ENCODE measurements around the gene DGCR2.
"Not testable (repeated sequence)": the region's sequence is repeated elsewhere in the genome, so short reads cannot be mapped to it uniquely, and the experiment has no call there.

DGCR2 gene

DNA sequence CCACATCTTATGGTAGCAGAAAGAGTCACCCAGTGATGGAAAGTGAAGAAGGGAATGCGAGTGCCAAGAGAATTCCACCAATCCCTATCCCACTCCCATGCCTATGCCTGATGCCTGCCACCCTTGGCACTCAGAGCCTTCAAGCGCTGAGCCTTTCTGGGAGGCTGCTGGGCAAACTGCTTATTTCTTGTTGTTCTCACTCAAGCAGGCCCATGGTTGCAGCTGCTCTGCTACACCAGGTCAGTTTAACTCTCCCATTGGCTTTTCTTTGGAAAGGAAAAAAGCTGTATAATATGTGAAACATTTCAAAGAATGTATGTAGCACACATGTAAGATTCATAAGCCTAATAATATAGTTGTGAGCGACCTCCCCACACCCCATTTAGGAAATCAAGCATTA lies 41.4 kb downstream of the DGCR2 start:
- no peak for DNase-seq

DNA sequence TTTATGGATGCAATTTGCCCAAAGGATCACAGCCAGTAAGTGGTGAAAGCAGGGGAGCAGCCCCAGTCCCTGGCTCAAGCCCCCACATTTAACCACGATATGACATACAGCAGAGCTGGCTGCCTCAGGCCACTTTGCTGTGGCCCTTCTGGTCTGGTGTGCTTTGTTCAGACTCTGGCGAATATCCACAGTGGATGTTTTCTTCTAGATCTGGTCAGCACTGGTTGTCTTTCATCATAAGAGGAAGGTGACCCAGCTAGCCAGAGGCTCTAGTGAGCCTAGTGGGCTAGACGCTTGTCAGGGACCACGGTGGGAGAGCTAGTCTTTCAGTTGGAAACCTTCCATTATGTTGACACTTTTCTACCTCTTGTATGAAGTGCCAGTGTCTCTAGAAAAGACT lies 42.5 kb downstream of the DGCR2 start:
- DNase-seq, result no peak

DNA sequence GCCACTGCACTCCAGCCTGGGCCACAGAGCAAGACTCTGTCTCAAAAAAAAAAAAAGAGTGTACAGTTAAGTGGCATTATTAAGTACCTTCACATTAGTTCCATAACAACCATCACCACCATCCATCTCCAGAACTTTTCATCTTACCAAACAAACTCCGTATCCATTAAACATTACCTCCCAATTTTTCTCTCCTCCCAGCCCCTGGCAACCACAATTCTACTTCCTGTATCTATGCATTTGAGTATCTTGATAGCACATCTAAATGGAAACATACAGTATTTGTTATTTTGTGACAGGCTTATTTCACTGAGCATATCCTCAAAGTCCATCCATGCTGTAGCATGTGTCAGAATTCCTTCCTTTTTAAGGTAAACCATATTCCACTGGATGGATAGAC lies 46.8 kb downstream of the DGCR2 start:
- no peak for DNase-seq

DNA sequence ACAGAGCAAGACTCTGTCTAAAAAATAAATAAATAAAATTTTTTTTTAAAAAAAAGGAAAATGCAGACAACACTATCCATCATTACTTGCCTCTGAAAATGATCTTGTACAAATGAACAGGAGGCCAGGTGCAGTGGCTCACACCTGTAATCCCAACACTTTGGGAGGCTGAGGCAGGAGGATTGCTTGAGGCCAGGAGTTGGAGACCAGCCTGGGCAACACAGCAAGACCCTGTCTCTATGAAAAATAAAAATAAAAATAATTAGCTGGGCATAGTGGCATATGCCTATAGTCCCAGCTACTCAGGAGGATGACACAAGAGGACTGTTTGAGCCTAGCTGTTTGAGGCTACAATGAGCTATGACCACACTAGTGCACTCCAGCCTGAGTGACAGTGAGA lies 49.4 kb downstream of the DGCR2 start:
- not testable (repeated sequence) for DNase-seq

DNA sequence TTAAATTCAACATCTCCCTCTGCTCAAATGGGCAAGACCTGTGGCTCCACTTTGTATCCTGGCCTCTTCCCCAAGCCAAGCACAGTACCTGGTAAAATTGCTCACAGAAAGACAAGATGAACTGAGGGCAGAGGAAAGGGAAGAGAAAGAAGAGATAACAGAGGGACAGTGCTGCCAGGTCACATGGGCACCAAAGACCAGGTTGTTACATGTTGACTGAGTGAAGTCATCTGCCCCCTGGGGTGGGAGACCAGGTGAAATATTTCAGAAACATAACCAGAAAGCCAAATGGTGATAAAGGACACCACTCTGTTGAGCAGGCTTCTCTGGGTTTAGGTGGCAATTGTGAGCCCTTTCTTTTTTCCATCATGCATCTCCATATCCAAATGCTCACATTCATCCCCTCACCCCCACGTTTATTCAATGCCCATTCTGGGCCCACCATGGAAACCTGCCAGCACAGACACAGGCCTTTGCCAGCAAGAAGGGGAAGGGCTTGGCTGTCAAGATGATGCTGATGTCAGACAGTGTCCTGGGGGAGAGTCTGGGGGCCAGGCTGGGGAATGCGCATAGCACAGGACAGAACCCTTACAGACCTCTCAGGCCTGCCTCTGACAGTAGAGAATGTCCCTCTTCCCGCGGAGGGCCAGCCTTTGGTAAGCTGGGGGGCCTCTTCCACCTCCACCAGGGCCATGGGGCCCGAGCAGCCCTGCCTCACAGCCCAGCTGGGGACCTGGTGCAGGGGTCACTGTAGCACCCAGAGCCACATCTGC lies 51.6 kb downstream of the DGCR2 start:
- DNase-seq, result no peak

DNA sequence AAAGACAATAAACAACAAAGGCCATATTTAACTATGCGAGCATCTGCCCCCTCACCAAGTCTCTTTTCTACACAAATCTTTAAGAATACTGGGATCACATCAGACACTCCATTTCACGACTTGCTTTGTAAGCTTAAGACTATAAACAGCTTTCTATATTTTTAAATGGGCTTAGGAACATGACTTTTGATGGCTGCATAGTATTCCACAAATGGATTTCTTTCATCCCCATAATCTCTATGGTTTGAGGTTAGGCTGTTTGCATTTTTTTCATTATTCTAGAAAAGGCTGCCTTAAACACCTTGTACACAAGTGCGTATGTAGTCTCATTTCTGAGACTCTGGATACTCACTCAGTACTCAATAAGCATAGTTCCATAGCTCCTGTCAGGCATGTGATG lies 52.8 kb downstream of the DGCR2 start:
- DNase-seq, result no peak

DNA sequence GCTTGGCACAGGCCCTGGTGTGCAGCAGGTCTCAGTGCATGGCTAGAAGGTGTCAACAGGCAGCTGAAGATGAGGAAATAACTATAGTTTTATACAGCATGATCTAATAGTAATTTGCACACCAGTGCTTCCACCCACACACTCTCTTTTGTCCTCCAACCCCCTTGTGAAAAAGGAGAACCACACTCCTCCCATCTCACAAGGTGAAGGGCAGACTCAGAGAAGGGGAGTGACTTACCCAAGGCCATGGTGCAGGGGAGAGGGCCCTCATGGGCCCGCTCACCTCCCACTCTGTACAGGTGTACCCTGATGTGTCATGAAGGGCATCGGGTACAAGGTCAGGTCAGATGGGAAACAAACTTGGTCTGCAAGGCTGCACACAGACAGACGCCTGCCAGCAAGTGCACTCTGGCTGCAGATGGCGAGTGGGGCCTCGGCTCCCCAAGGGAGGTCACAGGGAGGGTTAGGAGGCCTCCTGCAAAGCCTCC lies 53.4 kb downstream of the DGCR2 start:
- no peak for DNase-seq

DNA sequence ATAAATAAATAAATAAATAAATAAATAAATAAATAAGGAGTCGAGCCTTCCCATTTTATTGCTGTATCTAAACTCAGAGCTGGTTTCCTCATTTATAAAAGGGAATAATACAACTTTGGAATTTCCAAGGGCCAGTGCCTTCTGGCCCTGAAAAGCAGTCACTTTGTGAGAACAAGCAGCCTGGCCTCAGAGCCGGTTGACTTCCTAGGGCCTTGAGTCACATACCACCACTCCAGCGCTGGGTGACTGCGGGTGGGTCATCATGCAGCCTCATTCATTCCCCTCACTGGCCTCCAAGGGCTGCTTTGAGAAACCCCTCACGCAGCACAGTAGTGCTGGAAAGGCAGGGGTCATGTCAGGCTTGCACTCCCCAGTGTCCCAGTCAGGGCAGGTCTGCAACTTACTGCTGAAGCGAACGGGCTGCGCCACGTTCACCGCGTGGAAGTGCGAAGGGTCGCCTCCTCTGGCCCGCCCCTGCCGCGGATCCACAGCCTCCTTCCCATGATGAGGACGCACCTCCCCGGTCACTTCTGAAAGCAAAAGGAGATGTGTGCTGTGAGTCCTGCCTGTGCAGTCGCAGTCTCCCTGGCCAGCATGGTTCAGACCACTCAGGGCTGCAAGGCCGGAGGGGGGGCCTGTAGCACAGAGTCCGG lies 54.4 kb downstream of the DGCR2 start:
- no peak for DNase-seq

DNA sequence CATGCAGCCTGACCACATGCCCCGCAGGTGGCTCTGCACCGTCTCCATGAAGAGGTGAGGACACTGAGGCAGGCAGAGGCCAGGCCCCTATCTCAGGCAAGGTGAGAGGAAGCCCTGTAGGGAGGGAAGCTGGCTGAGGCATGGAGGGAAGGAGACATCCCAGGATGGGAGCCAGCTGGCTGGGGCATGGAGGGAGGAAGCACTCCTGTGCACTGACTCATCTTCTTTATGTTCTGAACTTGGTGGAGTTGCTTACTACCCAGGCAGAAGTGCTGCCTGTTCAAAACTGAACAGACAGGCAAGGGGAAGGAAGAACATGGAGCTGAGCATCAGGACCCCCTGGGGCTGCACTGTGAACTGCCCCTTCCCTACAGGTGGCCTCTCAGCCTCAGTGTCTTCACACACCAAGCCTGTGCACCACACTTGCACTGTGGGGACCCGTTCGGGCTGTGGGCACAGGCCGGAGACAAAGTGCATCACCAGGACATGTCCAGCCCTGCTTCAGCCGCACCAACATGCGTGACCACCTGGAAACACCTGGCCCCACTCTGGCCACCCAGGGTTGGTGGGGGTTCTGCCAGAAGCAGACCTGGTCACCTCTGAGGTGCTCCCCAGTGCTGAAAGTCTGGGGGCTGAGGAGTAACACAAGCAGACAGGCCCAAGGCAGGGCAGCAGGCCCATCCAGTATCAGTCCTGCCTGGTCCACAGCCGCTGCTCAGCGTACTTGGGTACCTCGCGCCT lies 55.5 kb downstream of the DGCR2 start:
- DNase-seq, result no peak

DNA sequence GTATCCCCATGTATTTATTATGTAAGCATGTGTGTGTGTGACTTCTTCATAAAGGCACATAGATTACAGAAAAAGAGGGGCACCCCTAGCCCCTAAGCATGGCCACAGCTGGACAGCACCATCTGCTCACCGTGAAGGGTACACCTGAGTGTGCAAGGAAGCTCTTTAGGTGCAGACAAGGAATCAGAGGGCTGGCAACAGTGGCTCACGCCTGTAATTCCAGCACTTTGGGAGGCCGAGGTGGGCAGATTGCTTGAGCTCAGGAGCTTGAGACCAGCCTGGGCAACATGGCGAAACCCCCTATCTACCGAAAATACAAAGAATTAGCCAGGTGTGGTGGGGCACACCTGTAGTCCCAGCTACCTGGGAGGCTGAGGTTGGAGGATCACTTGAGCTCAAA lies 56.3 kb downstream of the DGCR2 start:
- DNase-seq, result no peak

DNA sequence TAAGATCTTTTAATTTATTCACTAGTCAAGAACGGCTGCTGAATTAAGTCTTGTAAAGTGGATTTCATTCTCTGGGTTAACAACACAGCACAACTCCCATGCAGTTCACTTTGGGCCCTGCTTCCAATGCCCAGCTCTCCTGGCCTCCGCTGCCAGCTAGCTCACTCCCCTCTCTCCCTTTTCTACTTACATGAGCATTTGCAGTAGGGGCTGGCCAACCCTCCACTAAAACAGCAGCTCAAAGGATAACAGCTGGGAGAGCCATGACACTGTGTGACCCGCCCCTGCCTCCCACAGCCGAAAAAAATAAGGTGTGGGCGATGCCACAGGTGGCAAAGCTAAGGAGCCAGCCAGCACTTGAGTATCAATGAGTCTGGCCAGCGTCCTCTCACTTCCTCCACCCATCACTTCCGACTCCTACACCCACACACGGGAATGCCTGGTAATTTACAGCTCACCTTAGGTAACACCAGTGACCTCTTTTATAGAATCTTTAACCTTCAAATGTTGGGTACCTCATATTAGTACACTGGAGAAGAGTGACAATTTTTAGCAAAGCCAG lies 56.8 kb downstream of the DGCR2 start:
- no peak for DNase-seq

DNA sequence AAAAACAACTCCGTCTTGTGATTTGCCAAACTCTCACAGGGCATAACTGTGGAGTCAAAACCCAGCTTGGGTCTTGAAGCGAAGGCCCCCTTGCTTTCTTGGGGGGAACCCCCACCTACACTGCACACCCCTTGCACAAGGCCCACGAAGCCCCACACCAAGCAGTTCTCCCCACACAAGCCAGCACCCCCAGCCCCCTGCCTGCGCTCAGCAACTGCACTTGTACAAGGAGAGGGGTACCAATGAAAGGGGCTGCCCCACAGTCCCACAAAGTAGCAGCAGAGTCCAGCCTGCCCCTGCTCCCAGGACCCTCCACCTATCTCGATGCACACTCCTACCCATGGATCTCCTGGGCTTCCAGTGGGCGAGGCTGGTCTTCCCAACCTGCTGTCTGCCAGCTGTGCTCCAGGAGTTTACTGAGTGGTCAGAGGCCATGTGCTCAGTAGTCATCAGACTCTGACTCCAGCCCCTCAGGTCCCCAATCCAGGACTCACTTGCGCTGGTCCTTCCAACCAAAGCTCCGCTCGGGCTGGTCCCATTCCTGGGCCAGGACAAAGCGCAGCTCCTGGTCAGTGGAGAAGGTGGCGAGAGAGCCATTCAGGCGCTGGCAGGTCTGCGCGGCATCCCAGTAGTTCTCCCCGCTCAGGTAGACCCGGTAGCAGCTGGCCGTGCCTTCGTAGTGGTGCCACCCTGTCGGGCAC lies 57.7 kb downstream of the DGCR2 start:
- DNase-seq, result no peak

DNA sequence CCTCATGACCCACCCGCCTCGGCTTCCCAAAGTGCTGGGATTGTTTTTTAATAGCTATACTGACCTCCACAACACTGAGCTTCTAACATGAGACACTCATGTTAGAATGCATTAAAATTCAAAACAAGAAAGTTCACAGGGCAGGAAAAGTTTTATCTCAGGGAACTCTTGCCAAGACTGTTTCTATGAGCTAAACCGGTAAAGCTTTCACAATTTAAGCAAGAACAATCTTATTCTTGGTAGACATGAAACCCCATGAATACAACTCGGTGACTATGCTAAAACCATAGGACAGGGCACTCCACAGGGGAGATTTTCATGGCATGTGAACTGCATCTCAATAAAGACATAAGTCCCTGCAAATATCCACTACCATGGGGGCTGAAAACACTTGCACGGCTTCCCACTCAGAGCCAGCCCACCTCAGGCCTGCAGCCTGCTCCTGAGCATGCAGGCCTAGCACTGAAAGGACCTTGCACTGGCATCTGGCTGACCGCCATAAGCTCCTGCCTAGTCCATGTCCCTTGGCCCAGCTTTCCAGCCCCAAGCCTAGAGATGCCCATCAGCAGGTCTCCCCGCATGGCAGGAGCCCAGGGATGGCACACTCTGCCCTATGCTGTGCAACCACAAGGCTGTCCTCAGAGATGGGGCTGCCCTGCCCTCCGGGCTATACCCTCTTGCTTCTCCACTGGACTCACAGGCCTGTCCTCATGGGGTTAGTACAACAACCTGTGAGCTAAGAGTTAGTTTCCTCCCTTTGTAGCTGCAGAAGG lies 58.4 kb downstream of the DGCR2 start:
- no peak for DNase-seq

DNA sequence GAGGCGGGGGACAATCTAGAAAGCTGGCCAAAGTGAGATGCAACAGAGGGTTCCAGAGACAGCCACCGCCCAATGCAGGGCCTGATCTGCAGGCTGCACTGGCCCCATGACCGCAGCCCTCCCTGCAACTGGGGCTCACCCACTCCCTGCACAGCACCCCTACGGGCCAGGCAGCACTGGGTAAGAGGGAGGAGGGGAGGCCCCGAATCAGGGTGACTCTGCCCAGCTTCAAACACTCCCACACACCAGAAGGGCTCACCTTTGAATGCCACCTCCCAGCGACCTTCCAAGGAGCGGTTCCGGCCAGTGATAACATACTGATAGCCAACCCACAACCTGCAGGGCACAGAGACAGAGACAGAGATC lies 59.3 kb downstream of the DGCR2 start:
- DNase-seq, result no peak

DNA sequence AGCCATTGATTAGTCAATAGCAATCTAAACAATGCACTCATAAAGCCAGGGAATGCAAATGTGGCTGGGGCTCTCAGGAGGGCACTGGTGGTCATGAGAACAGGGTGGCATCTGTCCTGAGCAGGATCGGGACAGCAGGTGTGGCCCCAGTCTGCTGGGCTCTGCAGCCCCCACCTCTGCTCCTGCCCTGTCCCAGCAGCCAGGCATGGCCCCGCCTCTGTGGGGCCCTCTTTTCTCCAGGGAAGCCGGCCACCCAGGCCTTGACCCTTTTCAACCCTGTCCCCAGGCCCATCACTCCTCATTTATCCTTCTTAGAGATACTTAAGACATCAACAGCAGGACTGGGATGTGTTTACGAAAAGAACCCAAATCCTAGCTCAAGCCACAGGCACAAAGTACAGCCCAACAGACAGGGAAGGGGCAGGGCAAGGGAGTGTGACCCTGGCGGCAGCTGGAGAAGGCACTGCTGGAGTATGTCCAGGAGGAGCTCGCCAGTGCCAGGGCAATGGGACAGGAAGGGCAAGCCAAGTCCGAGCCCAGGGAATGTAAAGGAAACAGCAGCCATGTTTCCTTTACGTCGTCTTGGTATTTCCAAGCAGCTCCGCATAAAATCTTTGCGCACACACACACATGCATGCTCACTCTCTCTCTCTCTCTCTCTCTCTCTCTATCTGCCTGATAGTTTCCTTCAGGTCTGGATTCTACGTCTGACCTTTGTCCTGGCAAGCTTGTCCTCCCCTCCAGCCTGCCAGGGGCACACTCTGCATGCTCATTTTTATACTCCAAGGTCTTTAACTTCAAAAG lies 59.9 kb downstream of the DGCR2 start:
- DNase-seq, result no peak

DNA sequence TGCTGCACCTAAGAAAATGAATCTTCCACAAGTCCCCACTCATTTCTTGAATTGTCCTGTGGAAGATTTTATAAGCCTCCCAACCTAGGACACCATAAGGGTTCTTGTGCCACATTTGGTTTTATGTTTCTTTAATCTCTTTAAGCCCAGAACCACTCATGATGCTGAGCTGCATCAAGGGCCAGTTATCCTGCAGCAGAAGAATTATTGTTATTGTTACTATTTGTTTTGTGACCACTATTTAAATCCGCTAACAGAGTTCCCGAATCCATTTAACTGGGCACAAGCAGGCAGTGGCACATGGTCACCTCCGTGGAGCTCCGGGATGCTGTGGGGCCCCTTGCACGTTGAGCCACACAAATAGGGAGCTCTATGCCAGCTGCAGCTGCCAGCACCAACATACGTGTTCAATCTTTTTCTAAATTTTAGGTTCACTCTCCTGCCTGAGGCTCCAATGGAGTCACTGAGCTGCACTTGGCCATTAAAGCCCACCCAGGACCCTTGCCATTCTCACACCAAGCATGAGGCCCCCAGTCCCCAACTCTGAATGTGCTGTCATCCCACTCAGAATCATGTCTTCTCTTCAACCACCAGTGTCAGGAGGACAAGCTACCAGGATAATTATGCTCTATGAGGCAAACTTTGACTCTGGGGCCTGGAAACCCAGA lies 60.6 kb downstream of the DGCR2 start:
- no peak for DNase-seq

DNA sequence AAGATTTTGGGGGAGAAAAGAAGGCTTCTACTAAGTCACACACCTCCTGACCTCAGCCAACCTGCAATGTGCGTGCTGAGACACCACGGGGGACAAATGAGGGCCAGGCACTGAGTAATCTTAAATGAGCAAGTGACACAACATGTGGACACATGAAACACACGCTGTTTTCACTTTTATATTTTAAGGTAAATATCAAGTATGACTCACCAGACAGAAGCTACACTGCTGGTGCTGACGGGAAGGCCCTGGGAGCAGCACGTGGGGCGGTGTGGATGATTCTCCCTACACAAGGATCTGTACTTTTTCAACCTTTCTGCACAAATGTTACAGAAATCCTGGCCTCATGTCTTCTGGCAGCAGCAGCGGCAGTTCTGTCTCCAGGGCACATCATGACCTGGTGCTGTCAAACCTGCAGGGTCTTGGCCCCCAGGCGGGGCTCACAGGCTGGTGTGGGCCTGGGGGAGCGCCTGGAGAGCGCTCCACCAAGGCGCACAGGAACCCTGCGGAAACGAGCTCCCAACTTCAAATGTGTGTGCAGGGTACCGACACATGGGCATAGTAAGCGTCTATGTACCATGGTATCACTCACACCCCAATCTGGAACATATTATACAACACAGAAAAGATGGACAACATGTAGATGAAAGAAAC lies 61.7 kb downstream of the DGCR2 start:
- DNase-seq, result no peak

DNA sequence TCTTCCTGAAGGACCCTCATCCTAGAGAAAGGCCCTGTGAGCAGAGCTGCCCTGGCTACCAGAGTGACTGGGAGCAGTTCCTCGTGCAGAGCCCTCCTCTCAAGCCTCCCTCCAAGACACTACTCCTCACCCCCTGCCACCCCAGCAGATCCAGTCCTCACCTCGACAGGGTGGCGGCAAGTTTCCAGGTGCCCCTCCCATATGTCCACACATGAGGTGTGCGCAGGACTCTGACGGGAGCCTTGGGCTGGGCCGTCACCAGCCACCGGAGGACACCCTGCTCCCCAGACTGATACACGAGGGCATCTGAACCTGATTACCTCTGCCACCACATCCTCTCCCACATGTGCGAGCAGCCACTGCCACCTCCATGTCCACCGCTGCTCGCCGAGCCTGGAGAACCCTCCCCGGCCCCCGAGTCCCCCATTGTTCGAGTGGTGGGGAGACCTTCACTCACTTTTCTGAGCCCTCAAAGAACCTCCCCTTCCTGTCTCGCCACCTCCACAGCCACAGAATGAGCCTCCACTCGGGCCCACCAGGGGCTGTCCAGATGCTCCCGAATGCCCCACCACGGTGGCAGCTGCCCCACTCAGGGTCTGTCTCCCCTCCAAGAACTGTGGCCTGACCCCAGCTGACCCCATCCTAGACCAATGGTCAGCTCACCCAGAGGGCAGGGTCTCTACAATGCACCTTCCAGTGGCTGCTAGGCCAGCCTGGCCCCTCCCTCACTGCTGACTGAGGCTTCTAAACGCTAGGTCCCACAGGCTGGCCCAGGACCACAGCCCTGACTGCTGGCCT lies 62.5 kb downstream of the DGCR2 start:
- DNase-seq, result no peak

DNA sequence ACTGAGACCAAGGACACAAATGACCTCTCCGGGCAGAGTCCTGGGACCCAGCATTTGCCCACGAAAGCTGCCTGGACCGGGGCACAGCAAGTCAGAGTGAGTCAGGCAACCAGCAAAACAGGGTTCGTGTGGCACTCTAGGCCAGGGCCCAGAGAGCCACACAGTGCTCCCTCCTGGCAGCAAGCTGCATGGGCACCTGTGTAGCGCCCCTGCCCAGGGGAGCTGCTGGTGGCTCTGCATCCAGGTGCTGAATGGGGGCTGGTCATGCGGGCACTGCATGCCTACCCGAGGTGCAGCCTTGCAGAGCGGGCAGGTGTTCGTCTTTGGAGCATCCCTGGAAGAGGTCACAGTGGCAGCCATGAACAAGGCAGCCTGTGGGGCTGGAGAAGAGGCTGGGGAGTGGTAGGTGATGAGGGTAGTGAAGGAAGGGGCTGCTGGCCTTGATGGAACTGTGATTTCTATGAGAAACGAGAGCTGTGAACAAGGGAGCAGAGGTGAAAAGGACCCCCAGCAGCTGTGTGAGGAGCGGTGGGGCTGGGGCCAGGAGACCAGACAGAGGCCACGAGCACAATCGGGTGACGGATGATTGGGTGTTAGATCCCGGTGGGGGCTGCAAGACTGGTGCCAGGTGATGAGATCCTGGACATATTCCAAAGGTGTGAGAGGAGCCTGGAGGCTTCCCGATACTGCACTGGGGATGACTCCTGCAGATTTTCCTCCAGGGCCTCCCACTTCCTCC lies 63.3 kb downstream of the DGCR2 start:
- no peak for DNase-seq
